Neural cell (in vitro differentiated cells): ENCODE measurements around the gene KCNQ2. TPM values are rescaled to one million over a fixed set of nuclear protein-coding genes. Genes with fewer than 3 reads are reported as not detected.

Experiments used
- H2AFZ ChIP-seq: fragments of 200-600, 300-800 bp; sonication (generic), shearing (Covaris generic); 2 replicates; pipeline ENCODE4 v1.6.0; 2014; ENCODE audit warnings: low read depth, mild to moderate bottlenecking, antibody characterized with exemption, low read length, moderate library complexity
- H3F3A ChIP-seq: fragments of 200-600 bp; shearing (Covaris generic); 2 replicates; pipeline ENCODE4 v1.6.1; 2016; ENCODE audit warnings: mild to moderate bottlenecking, moderate library complexity, mixed read lengths, antibody characterized with exemption, low read length; ENCODE audit not compliant: insufficient read depth, poor library complexity, severe bottlenecking
- H3K27ac ChIP-seq: fragments of 200-600, 300-800 bp; sonication (generic), shearing (Covaris generic); 2 replicates; pipeline ENCODE4 v1.5.1; 2014; ENCODE audit warnings: mild to moderate bottlenecking, low read length, moderate library complexity
- H3K27me3 ChIP-seq: fragments of 300-800, 200-600 bp; sonication (generic), shearing (Covaris generic); 2 replicates; pipeline ENCODE4 v1.6.0; 2014; ENCODE audit warnings: mild to moderate bottlenecking, low read depth, low read length, moderate library complexity; ENCODE audit not compliant: insufficient read depth
- H3K36me3 ChIP-seq: fragments of 300-800, 200-600 bp; sonication (generic), shearing (Covaris generic); 2 replicates; pipeline ENCODE4 v1.5.1; 2014; ENCODE audit warnings: mild to moderate bottlenecking, antibody characterized with exemption, low read length, moderate library complexity; ENCODE audit not compliant: insufficient read depth
- H3K4me2 ChIP-seq: fragments of 300-800, 200-600 bp; sonication (generic), shearing (Covaris generic); 2 replicates; pipeline ENCODE4 v1.6.0; 2014; ENCODE audit warnings: mild to moderate bottlenecking, low read length
- H3K4me3 ChIP-seq: fragments of 300-800, 200-600 bp; sonication (generic), shearing (Covaris generic); 2 replicates; pipeline ENCODE4 v1.5.1; 2014; ENCODE audit warnings: mild to moderate bottlenecking, low read length, moderate library complexity
- H3K79me2 ChIP-seq: fragments of 200-600 bp; shearing (Covaris generic); replicated peaks from 2 replicates; pipeline ENCODE4 v1.6.0; 2014; ENCODE audit warnings: mild to moderate bottlenecking, low read length, moderate library complexity; ENCODE audit not compliant: insufficient read depth
- H3K9ac ChIP-seq: fragments of 300-800, 200-600 bp; sonication (generic), shearing (Covaris generic); 2 replicates; pipeline ENCODE4 v1.6.1; 2016; ENCODE audit warnings: mild to moderate bottlenecking, low read length, mixed read lengths
- H3K9me2 ChIP-seq: fragments of 200-600 bp; shearing (Covaris generic); 2 replicates; pipeline ENCODE4 v1.6.1; 2016; ENCODE audit warnings: mild to moderate bottlenecking, low read length, mixed read lengths; ENCODE audit not compliant: insufficient read depth
- H3K9me3 ChIP-seq: fragments of 200-600, 300-800 bp; sonication (generic), shearing (Covaris generic); 2 replicates; pipeline ENCODE4 v1.6.1; 2016; ENCODE audit warnings: mild to moderate bottlenecking, mixed run types, low read length, moderate library complexity, mixed read lengths
- H4K20me1 ChIP-seq: fragments of 200-600 bp; shearing (Covaris generic); 2 replicates; pipeline ENCODE4 v1.6.1; 2016; ENCODE audit warnings: mild to moderate bottlenecking, mixed run types; ENCODE audit not compliant: insufficient read depth
- CTCF ChIP-seq: fragments of 450-650 bp; IDR thresholded peaks from 2 replicates; pipeline ENCODE4 v1.5.1; 2014; ENCODE audit warnings: antibody characterized with exemption, mild to moderate bottlenecking, moderate library complexity; ENCODE audit not compliant: poor library complexity, severe bottlenecking
- EP300 ChIP-seq: fragments of 450-650 bp; conservative IDR thresholded peaks from 2 replicates; pipeline ENCODE4 v1.6.1; 2014; ENCODE audit warnings: antibody characterized with exemption, mild to moderate bottlenecking, moderate library complexity; ENCODE audit not compliant: poor library complexity, severe bottlenecking
- EZH2 ChIP-seq: fragments of 200-600, 300-800 bp; shearing (Covaris generic), sonication (generic); IDR thresholded peaks from 2 replicates; pipeline ENCODE4 v1.6.1; 2014; ENCODE audit warnings: antibody characterized with exemption, low read length, borderline replicate concordance, mild to moderate bottlenecking; ENCODE audit not compliant: insufficient read depth, poor library complexity, severe bottlenecking
- MXI1 ChIP-seq: fragments of 450-650 bp; conservative IDR thresholded peaks from 2 replicates; pipeline ENCODE4 v1.6.1; 2014; ENCODE audit warnings: antibody characterized with exemption, mild to moderate bottlenecking; ENCODE audit not compliant: poor library complexity, severe bottlenecking
- POLR2AphosphoS5 ChIP-seq: IDR thresholded peaks from 2 replicates; pipeline ENCODE4 v1.6.1; 2012
- RAD21 ChIP-seq: fragments of 450-650 bp; conservative IDR thresholded peaks from 2 replicates; pipeline ENCODE4 v1.6.1; 2014; ENCODE audit warnings: antibody characterized with exemption, mild to moderate bottlenecking, moderate library complexity
- REST ChIP-seq: IDR thresholded peaks from 2 replicates; pipeline ENCODE4 v1.6.1; 2012; ENCODE audit warnings: borderline replicate concordance
- SMC3 ChIP-seq: fragments of 450-650 bp; conservative IDR thresholded peaks from 2 replicates; pipeline ENCODE4 v1.6.1; 2014; ENCODE audit warnings: antibody characterized with exemption, mild to moderate bottlenecking, moderate library complexity; ENCODE audit not compliant: poor library complexity
- TAF1 ChIP-seq: IDR thresholded peaks from 2 replicates; pipeline ENCODE4 v1.6.1; 2012; ENCODE audit warnings: low read depth
- polyA plus RNA-seq: library from polyadenylated mRNA; depleted of rRNA; stranded (reverse); fragments of >200 nt; gene quantifications from 2 replicates; pipeline ENCODE4 v1.2.3, GENCODE V29; 2014

The KCNQ2 gene
- polyA plus RNA-seq, 1 donor from 2014 or later: 84.7 TPM

- TF ChIP-seq MXI1 (no peak), CTCF (no peak), EP300 (no peak), RAD21 (no peak), POLR2AphosphoS5 (no peak)
Observed at GRCh38 chr20:63462244-63462643, 10.2 kb downstream of the KCNQ2 start.

GRCh38 chr20:63461104-63461763 lies 11.2 kb downstream of the KCNQ2 start:
- Histone ChIP-seq H3K27ac (no peak overlapping the region), H3K36me3 (no peaks in the 10 kb centered on the region), H3F3A (no peaks in the 10 kb centered on the region), H3K9me2 (no peaks in the 10 kb centered on the region), H4K20me1 (peaks cover 14% of the 10 kb centered on the region), H3K79me2 (peaks cover 49% of the 10 kb centered on the region), H3K4me3 (no peak overlapping the region), H3K27me3 (no peaks in the 10 kb centered on the region), H3K9me3 (no peaks in the 10 kb centered on the region), H3K9ac (no peak overlapping the region), H3K4me2 (no peak overlapping the region), H2AFZ (no peak overlapping the region)
- TF ChIP-seq POLR2AphosphoS5 (no peak), MXI1 (no peak), EZH2 (no peak), EP300 (no peak), REST (no peak), TAF1 (no peak), CTCF (no peak), SMC3 (no peak), RAD21 (no peak)

More at GRCh38 chr20:63462244-63462643, 10.2 kb downstream of the KCNQ2 start:
- H3K4me3 ChIP-seq: no peak overlapping the region
- no peak overlapping the region for H3K4me2 ChIP-seq
- H3K27ac ChIP-seq: no peak overlapping the region
- no peaks in the 10 kb centered on the region for H3K9me2 ChIP-seq
- H3K36me3 ChIP-seq: no peaks in the 10 kb centered on the region
- H3K9ac ChIP-seq: no peak overlapping the region
- H2AFZ ChIP-seq: no peak overlapping the region
- no peaks in the 10 kb centered on the region for H3K9me3 ChIP-seq
- H4K20me1 ChIP-seq: peaks cover 14% of the 10 kb centered on the region
- no peaks in the 10 kb centered on the region for H3K27me3 ChIP-seq
- H3F3A ChIP-seq: no peaks in the 10 kb centered on the region
- H3K79me2 ChIP-seq: peaks cover 52% of the 10 kb centered on the region
